GM19455 (cell line): Measurements from ENCODE around the gene RBM17.
"Not testable (repeated sequence)": the region's sequence is repeated elsewhere in the genome, so short reads cannot be mapped to it uniquely, and the experiment has no call there.

Experiments used
- ATAC-seq: cut with Tn5 transposase; IDR thresholded peaks from one replicate; pipeline ENCODE4 v1.9.1; 2021; ENCODE audit not compliant: unreplicated experiment

RBM17 gene

GRCh38 chr10:6151087-6151977 lies 62.5 kb downstream of the RBM17 start:
- peak; percentile 87 for ATAC-seq

GRCh38 chr10:6153845-6154244 lies 65.0 kb downstream of the RBM17 start:
- ATAC-seq, result no peak

- ATAC-seq, result no peak
Observed at GRCh38 chr10:6154566-6154965, 65.7 kb downstream of the RBM17 start.

DNA sequence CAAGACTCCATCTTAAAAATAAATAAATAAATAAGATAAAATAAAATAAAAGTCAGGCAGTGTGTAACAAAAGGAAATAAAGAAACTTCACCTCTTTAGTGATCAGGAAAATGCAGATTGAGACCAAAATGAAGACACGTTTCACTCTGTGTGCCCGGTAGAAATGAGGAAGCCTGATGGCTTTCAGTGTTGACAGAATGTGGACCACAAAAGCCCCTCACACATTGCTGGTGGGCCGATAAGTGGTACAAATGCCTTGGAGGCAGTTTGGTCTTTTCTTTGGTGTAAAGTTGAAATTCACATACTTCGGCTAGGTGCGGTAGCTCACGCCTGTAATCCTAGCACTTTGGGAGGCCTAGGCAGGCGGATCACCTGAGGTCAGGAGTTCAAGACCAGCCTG lies 69.4 kb downstream of the RBM17 start:
- no peak for ATAC-seq

GRCh38 chr10:6161921-6162320 lies 73.1 kb downstream of the RBM17 start:
- ATAC-seq, result no peak

DNA sequence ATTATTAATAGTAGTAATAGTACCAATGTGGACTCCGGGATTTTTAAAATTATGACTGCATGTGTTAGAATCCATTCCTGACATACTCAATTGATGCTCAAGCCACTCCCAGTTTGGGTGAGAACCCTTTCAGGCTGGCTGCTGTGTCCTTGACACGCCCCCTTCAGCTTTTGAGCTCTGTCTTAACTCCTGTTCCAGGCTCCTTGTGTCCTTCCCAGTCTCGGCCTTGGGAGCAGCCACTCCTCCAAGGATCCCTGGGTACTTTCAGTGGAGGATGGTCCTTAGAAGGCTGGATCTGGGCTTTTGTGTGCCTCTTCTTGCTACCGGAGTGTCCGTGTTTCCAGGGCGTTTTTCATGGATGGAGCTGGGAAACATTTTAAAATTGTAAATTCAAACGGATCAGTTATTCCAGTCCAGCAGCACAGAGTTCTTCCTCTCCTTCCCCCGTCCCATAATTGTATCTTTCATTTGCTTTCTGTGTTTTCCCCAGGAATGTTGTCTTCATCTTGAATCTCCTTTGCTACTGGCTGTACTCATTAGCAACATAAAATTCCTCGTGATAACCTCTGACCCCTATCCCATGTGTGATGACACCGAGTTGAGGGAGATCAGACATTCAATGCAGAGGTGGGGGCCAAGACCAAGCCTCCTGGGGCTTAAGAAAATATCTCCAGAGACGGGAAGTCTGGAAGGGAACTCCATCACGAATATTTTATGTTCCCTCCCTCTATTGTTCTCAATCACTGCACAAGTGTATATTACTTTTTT lies 73.9 kb downstream of the RBM17 start:
- ATAC-seq, result no peak

DNA sequence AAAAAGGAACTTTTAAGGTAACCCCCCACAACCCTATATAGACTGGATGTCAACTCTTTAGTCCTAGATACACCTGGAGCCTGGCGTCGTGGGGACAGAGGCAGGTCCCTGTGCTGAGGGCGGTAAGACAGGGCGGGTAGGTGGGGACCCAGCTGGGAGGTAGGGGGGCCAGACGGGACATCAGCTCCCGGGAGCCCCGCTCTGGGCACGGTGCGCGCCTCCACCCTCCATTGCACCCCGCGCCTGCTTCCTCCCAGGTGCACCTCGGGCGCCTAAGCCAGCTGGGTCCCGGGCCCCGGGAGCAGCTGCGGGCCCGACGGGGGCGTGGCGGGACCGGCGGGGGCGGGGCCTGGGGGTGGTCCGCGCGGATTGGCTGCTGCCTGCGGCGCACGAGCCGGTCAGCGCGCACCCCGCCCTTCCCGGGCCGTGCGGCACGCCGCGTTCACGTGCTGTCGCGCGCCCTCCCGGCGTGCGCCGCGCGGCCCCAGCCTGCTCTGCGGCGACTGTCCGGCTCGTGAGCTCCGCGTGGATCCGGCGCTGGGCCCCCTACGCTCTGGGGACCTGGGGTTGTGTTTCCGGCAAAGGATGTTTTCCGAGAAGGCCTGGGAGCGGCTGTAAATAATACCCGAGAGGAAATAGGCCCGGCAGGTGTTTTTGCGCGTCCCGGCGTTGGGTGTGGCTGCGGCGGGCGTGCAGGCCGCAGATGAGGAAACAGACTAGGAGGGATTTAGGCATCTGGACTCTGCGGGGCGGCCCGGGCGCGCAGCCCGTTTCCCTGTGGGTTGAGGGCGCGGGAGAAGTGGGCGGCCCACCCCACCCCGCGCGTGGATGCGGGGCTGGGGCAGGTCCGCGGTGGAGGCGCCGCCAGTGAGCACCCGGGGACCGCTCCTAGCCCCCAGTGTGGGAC lies 74.8 kb downstream of the RBM17 start:
- peak; percentile 93 for ATAC-seq

DNA sequence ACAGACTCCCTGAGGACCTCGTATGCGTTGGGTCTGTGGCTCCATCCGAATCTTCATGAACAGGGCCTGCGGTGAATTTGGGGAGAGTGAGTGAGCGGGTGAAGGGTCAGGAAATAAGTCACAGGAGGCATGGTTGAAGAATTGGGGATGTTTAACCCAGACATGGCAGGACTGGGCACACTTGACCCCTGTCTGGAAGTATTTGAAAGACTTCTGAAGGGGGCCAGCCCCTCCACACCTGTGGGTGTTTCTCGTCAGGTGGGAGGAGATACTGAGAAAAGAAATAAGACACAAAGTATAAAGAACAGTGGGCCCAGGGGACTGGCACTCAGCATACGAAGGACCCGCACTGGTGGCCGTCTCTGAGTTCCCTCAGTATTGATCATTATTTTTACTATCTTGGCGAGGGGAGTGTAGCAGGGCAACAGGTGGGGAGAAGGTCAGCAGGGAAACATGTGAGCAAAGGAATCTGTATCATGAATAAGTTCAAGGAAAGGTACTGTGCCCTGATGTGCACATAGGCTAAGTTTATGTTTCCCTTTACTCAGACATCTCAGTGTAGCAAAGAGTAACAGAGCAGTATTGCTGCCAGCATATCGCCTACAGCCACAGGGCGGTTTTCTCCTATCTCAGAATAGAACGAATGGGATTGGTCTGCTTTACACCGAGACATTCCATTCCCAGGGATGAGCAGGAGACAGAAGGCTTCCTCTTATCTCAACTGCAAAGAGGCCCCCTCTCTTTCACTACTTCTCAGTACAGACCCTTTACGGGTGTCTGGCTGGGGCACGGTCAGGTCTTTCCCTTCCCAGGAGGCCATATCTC lies 75.6 kb downstream of the RBM17 start:
- no peak for ATAC-seq

GRCh38 chr10:6165221-6165725 lies 76.4 kb downstream of the RBM17 start:
- no peak for ATAC-seq

DNA sequence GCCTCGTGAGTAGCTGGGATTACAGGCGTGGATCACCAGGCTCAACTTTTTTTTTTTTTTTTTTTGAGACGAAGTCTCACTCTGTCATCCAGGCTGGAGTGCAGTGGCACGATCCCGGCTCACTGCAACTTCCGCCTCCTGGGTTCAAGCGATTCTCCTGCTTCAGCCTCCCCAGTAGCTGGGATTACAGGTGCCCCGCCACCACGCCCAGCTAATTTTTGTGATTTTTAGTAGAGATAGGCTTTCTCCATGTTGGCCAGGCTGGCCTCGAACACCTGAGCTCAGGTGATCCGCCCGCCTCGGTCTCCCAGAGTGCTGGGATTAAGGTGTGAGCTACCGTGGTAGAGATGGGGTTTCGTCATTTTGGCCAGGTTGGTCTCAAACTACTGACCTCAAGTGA lies 77.1 kb downstream of the RBM17 start:
- not testable (repeated sequence) for ATAC-seq
